Testis (tissue), 2 donors: ENCODE results near the gene CLCN7.

Experiments
- POLR2A ChIP-seq: fragments of 450-650 bp; IDR thresholded peaks from one replicate; pipeline ENCODE4 v1.6.1; 2017; ENCODE audit warnings: antibody characterized with exemption, mild to moderate bottlenecking, moderate library complexity
- TF ChIP-seq, protein P1 (sequence below), 3 experiments: fragments of 450-650 bp in 2 of 3; fragments of 200-600 bp in 1 of 3; sonication (generic) in 1 of 3; IDR thresholded peaks; one replicate each; pipeline ENCODE4 v1.5.1; 2016 to 2019; ENCODE audit warnings: antibody characterized with exemption in 3 of 3, mild to moderate bottlenecking in 2 of 3, moderate library complexity in 1 of 3

GRCh38 chr16:1398351-1398750 is 76.5 kb downstream of the CLCN7 start:
- TF ChIP-seq, protein P1, sequence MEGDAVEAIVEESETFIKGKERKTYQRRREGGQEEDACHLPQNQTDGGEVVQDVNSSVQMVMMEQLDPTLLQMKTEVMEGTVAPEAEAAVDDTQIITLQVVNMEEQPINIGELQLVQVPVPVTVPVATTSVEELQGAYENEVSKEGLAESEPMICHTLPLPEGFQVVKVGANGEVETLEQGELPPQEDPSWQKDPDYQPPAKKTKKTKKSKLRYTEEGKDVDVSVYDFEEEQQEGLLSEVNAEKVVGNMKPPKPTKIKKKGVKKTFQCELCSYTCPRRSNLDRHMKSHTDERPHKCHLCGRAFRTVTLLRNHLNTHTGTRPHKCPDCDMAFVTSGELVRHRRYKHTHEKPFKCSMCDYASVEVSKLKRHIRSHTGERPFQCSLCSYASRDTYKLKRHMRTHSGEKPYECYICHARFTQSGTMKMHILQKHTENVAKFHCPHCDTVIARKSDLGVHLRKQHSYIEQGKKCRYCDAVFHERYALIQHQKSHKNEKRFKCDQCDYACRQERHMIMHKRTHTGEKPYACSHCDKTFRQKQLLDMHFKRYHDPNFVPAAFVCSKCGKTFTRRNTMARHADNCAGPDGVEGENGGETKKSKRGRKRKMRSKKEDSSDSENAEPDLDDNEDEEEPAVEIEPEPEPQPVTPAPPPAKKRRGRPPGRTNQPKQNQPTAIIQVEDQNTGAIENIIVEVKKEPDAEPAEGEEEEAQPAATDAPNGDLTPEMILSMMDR (IDR thresholded peaks at IDR 0.05), result no peak
- no peak for TF ChIP-seq POLR2A
